HCT116 (cell line): ENCODE measurements around the gene UVRAG. TPM values are rescaled to one million over a fixed set of nuclear protein-coding genes. Genes with fewer than 3 reads are reported as not detected.

Experiments
- ATAC-seq: fragments of 200-7000 bp; cut with Tn5 transposase; 2 replicates; pipeline ENCODE4 v1.9.1; 2020; ENCODE audit warnings: mild to moderate bottlenecking, moderate library complexity
- BruUV-seq: library from RNA; stranded (reverse); fragments of 400-500 nt; replicated peaks from 2 replicates; lab custom pipeline; 2021; lab: Mats Ljungman, UMichigan
- CTCF ChIA-PET: fragments of 300-600 bp; sonication (Branson Sonifier 250); formaldehyde crosslinking; loops from one replicate; lab custom pipeline; 2021; ENCODE audit warnings: antibody characterized with exemption; lab: Charles Lee
- POLR2A ChIA-PET: fragments of 300-600, 350-600 bp; sonication (Branson Sonifier 250); formaldehyde crosslinking; loops from one replicate; lab custom pipeline; 2021; ENCODE audit warnings: antibody characterized with exemption; lab: Charles Lee
- RAD21 ChIA-PET, 2 experiments: fragments of 300-600 bp; sonication (Branson Sonifier 250); formaldehyde crosslinking; loops; one replicate each; lab custom pipeline; 2023; ENCODE audit warnings: low total read pairs in 2 of 2; ENCODE audit not compliant: uncharacterized antibody in 2 of 2, unreplicated experiment in 2 of 2, low non-redundant PET in 1 of 2; lab: Charles Lee
- DNase-seq: peaks from one replicate; pipeline ENCODE4 v3.0.0-alpha.2; 2010; ENCODE audit warnings: low read depth, low spot score
- H2AFZ ChIP-seq: fragments of 200-600 bp; shearing (Covaris generic), sonication (generic); 2 replicates; pipeline ENCODE4 v1.6.1; 2017; ENCODE audit warnings: low read depth, mixed run types, mixed read lengths, antibody characterized with exemption, low read length; ENCODE audit not compliant: poor library complexity, severe bottlenecking
- H3K27ac ChIP-seq: 2 replicates; pipeline ENCODE4 v1.5.1; 2012; ENCODE audit warnings: low read depth, low read length
- H3K27me3 ChIP-seq: fragments of 200-600 bp; sonication (generic); 2 replicates; pipeline ENCODE4 v1.6.1; 2016; ENCODE audit warnings: mixed run types, low read length, mixed read lengths; ENCODE audit not compliant: insufficient read depth
- H3K36me3 ChIP-seq, 2 experiments: fragments of 200-500 bp in 1 of 2; fragments of 200-600 bp in 1 of 2; sonication (Bioruptor generic) in 1 of 2; sonication (generic) in 1 of 2; 2 replicates each; pipeline versions ENCODE4 v1.5.1 to v1.6.1; 2014 to 2016; ENCODE audit warnings: low read length in 2 of 2, inconsistent platforms in 1 of 2, mixed read lengths in 1 of 2, mixed run types in 1 of 2; ENCODE audit not compliant: insufficient read depth in 2 of 2, control insufficient read depth in 1 of 2
- H3K4me1 ChIP-seq, 2 experiments: fragments of 200-600 bp in 1 of 2; sonication (generic) in 1 of 2; 2 replicates each; pipeline versions ENCODE4 v1.5.1 to v1.6.1; 2012 to 2017; ENCODE audit warnings: low read length in 2 of 2, inconsistent platforms in 1 of 2, mild to moderate bottlenecking in 1 of 2, mixed read lengths in 1 of 2, mixed run types in 1 of 2, moderate library complexity in 1 of 2; ENCODE audit not compliant: insufficient read depth in 2 of 2, control insufficient read depth in 1 of 2
- H3K4me2 ChIP-seq: fragments of 200-600 bp; sonication (generic); 2 replicates; pipeline ENCODE4 v1.6.1; 2017; ENCODE audit warnings: mixed run types, low read length, mixed read lengths
- H3K4me3 ChIP-seq, 2 experiments: fragments of 200-600 bp in 1 of 2; sonication (generic) in 1 of 2; replicated peaks in 1 of 2; 2 replicates each; pipeline ENCODE4 v1.5.1; 2011 to 2016; ENCODE audit warnings: low read length in 2 of 2, control low read depth in 1 of 2, low read depth in 1 of 2, mild to moderate bottlenecking in 1 of 2, mixed read lengths in 1 of 2, mixed run types in 1 of 2
- H3K79me2 ChIP-seq: fragments of 200-600 bp; sonication (generic); 2 replicates; pipeline ENCODE4 v1.6.1; 2017; ENCODE audit warnings: mild to moderate bottlenecking, mixed run types, low read length, moderate library complexity, mixed read lengths; ENCODE audit not compliant: insufficient read depth
- H3K9ac ChIP-seq: fragments of 200-600 bp; sonication (generic); 2 replicates; pipeline ENCODE4 v1.6.1; 2016; ENCODE audit warnings: low read length, mixed read lengths
- H3K9me2 ChIP-seq: fragments of 200-600 bp; sonication (generic), shearing (Covaris generic); 2 replicates; pipeline ENCODE4 v1.6.1; 2017; ENCODE audit warnings: mixed run types, mild to moderate bottlenecking, moderate library complexity; ENCODE audit not compliant: insufficient read depth
- H3K9me3 ChIP-seq, 2 experiments: fragments of 200-500 bp in 1 of 2; fragments of 200-600 bp in 1 of 2; sonication (Bioruptor generic) in 1 of 2; sonication (generic) in 1 of 2; 2 replicates each; pipeline ENCODE4 v1.6.1; 2014 to 2017; ENCODE audit warnings: low read length in 2 of 2, mixed read lengths in 2 of 2, inconsistent platforms in 1 of 2, low read depth in 1 of 2, mild to moderate bottlenecking in 1 of 2, mixed run types in 1 of 2, moderate library complexity in 1 of 2; ENCODE audit not compliant: control insufficient read depth in 1 of 2, insufficient read depth in 1 of 2
- H4K20me1 ChIP-seq: fragments of 200-600 bp; sonication (generic), shearing (Covaris generic); 2 replicates; pipeline ENCODE4 v1.6.1; 2017; ENCODE audit warnings: mixed run types, mild to moderate bottlenecking, moderate library complexity; ENCODE audit not compliant: insufficient read depth
- CBX3 ChIP-seq: IDR thresholded peaks from 2 replicates; pipeline ENCODE4 v1.6.1; 2012; ENCODE audit warnings: low read depth
- CEBPB ChIP-seq: IDR thresholded peaks from 2 replicates; pipeline ENCODE4 v1.6.1; 2012; ENCODE audit warnings: low read depth
- EGR1 ChIP-seq: IDR thresholded peaks from 2 replicates; pipeline ENCODE4 v1.6.1; 2012; ENCODE audit warnings: low read depth
- ELF1 ChIP-seq: IDR thresholded peaks from 2 replicates; pipeline ENCODE4 v1.6.1; 2012; ENCODE audit warnings: low read depth, borderline replicate concordance
- EZH2 ChIP-seq: fragments of 200-600 bp; sonication (generic); IDR thresholded peaks from 2 replicates; pipeline ENCODE4 v1.6.1; 2017; ENCODE audit warnings: antibody characterized with exemption, mixed run types
- FOSL1 ChIP-seq: IDR thresholded peaks from 2 replicates; pipeline ENCODE4 v1.6.1; 2012; ENCODE audit warnings: low read depth
- JUND ChIP-seq: IDR thresholded peaks from 2 replicates; pipeline ENCODE4 v1.6.1; 2012
- POLR2A ChIP-seq: IDR thresholded peaks from 2 replicates; pipeline ENCODE4 v1.7.0; 2011; ENCODE audit warnings: borderline replicate concordance; ENCODE audit not compliant: insufficient read depth, insufficient read length; ENCODE audit errors: extremely low read depth
- POLR2AphosphoS5 ChIP-seq: IDR thresholded peaks from 2 replicates; pipeline ENCODE4 v1.6.1; 2011; ENCODE audit warnings: mild to moderate bottlenecking, low read depth, low read length, moderate library complexity
- RAD21 ChIP-seq: IDR thresholded peaks from 2 replicates; pipeline ENCODE4 v1.6.1; 2012; ENCODE audit warnings: low read depth, mild to moderate bottlenecking
- SIN3A ChIP-seq: IDR thresholded peaks from 2 replicates; pipeline ENCODE4 v1.6.1; 2012; ENCODE audit warnings: low read depth
- SP1 ChIP-seq: IDR thresholded peaks from 2 replicates; pipeline ENCODE4 v1.6.1; 2012; ENCODE audit warnings: low read depth
- ZFX ChIP-seq: fragments of 450-650 bp; IDR thresholded peaks from 2 replicates; pipeline ENCODE4 v1.6.1; 2017
- ZNF274 ChIP-seq: fragments of 200-500 bp; sonication (Bioruptor generic); IDR thresholded peaks from 2 replicates; pipeline ENCODE4 v1.6.1; 2014; ENCODE audit warnings: mild to moderate bottlenecking, low read depth, low read length, inconsistent platforms
- intact Hi-C: fragments of 100-400 bp; cut with micrococcal nuclease; formaldehyde crosslinking; loops from 2 replicates; pipeline ENCODE4 v1.10.0; 2022
- total RNA-seq: library from RNA; stranded (reverse); gene quantifications from one replicate; pipeline ENCODE4 v1.2.1, GENCODE V29; 2021; ENCODE audit not compliant: unreplicated experiment
- TF ChIP-seq, protein P1 (sequence below): IDR thresholded peaks from 2 replicates; pipeline ENCODE4 v1.6.1; 2012; ENCODE audit warnings: low read depth
- TF ChIP-seq, protein P2 (sequence below): IDR thresholded peaks from 2 replicates; pipeline ENCODE4 v1.6.1; 2012
- TF ChIP-seq, protein P3 (sequence below): IDR thresholded peaks from 2 replicates; pipeline ENCODE4 v1.6.1; 2012

The UVRAG gene
- total RNA-seq, 1 experiment from 2014 or later: 12.3 TPM

DNA sequence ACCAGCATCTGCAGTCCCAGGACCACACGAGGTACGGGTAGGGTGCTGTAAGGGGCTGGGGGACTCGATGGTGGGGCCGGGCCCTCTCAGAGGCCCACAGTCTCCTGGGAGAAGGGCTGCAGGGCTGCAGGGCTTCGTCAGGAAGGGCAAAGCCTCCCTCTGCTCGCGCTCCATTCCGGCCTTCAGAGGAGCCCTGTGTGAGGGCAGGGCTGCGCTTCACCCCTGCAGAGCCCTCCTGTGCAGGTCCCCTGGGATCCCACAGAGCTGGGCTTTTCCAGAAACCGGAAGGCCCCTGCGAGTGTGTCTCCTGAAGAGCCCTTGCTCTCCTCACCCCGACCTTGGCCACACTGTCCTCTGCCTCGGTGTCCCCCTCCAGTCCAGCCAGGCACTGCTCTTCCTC, 364.1 kb downstream of the UVRAG start:
- Histone ChIP-seq H3K4me1 (no peaks in the 10 kb centered on the region), H4K20me1 (no peaks in the 10 kb centered on the region)
- CTCF ChIA-PET: no interaction called here

More for the DNA sequence above, 364.1 kb downstream of the UVRAG start:
- intact Hi-C loops: no loop called here
- Histone ChIP-seq H3K79me2 (no peaks in the 10 kb centered on the region), H3K4me3 (no peak overlapping the region), H3K4me2 (no peak overlapping the region), H3K9me3 (no peaks in the 10 kb centered on the region)
- no peak for TF ChIP-seq POLR2A
- no peak for TF ChIP-seq CBX3
- TF ChIP-seq EGR1: no peak
- TF ChIP-seq, protein P1, sequence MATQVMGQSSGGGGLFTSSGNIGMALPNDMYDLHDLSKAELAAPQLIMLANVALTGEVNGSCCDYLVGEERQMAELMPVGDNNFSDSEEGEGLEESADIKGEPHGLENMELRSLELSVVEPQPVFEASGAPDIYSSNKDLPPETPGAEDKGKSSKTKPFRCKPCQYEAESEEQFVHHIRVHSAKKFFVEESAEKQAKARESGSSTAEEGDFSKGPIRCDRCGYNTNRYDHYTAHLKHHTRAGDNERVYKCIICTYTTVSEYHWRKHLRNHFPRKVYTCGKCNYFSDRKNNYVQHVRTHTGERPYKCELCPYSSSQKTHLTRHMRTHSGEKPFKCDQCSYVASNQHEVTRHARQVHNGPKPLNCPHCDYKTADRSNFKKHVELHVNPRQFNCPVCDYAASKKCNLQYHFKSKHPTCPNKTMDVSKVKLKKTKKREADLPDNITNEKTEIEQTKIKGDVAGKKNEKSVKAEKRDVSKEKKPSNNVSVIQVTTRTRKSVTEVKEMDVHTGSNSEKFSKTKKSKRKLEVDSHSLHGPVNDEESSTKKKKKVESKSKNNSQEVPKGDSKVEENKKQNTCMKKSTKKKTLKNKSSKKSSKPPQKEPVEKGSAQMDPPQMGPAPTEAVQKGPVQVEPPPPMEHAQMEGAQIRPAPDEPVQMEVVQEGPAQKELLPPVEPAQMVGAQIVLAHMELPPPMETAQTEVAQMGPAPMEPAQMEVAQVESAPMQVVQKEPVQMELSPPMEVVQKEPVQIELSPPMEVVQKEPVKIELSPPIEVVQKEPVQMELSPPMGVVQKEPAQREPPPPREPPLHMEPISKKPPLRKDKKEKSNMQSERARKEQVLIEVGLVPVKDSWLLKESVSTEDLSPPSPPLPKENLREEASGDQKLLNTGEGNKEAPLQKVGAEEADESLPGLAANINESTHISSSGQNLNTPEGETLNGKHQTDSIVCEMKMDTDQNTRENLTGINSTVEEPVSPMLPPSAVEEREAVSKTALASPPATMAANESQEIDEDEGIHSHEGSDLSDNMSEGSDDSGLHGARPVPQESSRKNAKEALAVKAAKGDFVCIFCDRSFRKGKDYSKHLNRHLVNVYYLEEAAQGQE: no peak
- TF ChIP-seq SIN3A: no peak
- TF ChIP-seq ZFX: no peak
- TF ChIP-seq POLR2AphosphoS5: no peak
- TF ChIP-seq FOSL1: no peak
- TF ChIP-seq ELF1: no peak
- no peak for TF ChIP-seq CEBPB
- no peak for TF ChIP-seq RAD21
- no peak for TF ChIP-seq JUND
- TF ChIP-seq, protein P2, sequence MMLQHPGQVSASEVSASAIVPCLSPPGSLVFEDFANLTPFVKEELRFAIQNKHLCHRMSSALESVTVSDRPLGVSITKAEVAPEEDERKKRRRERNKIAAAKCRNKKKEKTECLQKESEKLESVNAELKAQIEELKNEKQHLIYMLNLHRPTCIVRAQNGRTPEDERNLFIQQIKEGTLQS: no peak
- TF ChIP-seq ZNF274: no peak
- TF ChIP-seq, protein P3, sequence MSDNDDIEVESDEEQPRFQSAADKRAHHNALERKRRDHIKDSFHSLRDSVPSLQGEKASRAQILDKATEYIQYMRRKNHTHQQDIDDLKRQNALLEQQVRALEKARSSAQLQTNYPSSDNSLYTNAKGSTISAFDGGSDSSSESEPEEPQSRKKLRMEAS: no peak
- no peak for TF ChIP-seq SP1
- TF ChIP-seq EZH2: no peak
- TF ChIP-seq, all 23 proteins: peak for 0
- no TSS peak for BruUV-seq
- DNase-seq (no peak), ATAC-seq (no peak)
- POLR2A ChIA-PET: no interaction called here
- Histone ChIP-seq H3K9me2 (no peaks in the 10 kb centered on the region), H3K9ac (no peak overlapping the region), H2AFZ (no peak overlapping the region), H3K27me3 (no peaks in the 10 kb centered on the region), H3K27ac (no peak overlapping the region), H3K36me3 (no peaks in the 10 kb centered on the region)
- RAD21 ChIA-PET: no interaction called here
